Calu3 (cell line): ENCODE data around the gene TRNAU1AP. TPM values are rescaled to one million over a fixed set of nuclear protein-coding genes. Genes with fewer than 3 reads are reported as not detected.

Experiments
- BruUV-seq: library from RNA; stranded (reverse); fragments of 400-500 nt; replicated peaks from 2 replicates; lab custom pipeline; 2021; lab: Mats Ljungman, UMichigan
- CTCF ChIA-PET: fragments of 300-600 bp; sonication (Branson Sonifier 250); formaldehyde crosslinking; loops from one replicate; lab custom pipeline; 2022; ENCODE audit warnings: antibody characterized with exemption; lab: Charles Lee
- DNase-seq: peaks from one replicate; pipeline ENCODE4 v3.0.0; 2022
- H3K27ac Mint-ChIP-seq: one replicate; pipeline ENCODE4 v1.8.0; 2022; ENCODE audit warnings: mixed read lengths; ENCODE audit not compliant: unreplicated experiment
- H3K27me3 Mint-ChIP-seq: one replicate; pipeline ENCODE4 v1.8.0; 2022; ENCODE audit warnings: mixed read lengths; ENCODE audit not compliant: unreplicated experiment
- H3K36me3 Mint-ChIP-seq: one replicate; pipeline ENCODE4 v1.8.0; 2022; ENCODE audit warnings: mild to moderate bottlenecking, moderate library complexity, mixed read lengths; ENCODE audit not compliant: insufficient read depth, unreplicated experiment
- H3K4me1 Mint-ChIP-seq: one replicate; pipeline ENCODE4 v1.8.0; 2022; ENCODE audit warnings: mild to moderate bottlenecking, low read depth, mixed read lengths; ENCODE audit not compliant: unreplicated experiment
- H3K4me3 Mint-ChIP-seq: one replicate; pipeline ENCODE4 v1.8.0; 2022; ENCODE audit warnings: mild to moderate bottlenecking, low read depth, moderate library complexity, mixed read lengths; ENCODE audit not compliant: unreplicated experiment
- H3K9me3 Mint-ChIP-seq: one replicate; pipeline ENCODE4 v1.8.0; 2022; ENCODE audit warnings: low read depth, mixed read lengths; ENCODE audit not compliant: unreplicated experiment
- CTCF ChIP-seq: fragments of 200-600 bp; IDR thresholded peaks from one replicate; pipeline ENCODE4 v1.8.0; 2022; ENCODE audit warnings: antibody characterized with exemption; ENCODE audit not compliant: unreplicated experiment
- intact Hi-C: fragments of 100-400 bp; cut with micrococcal nuclease; formaldehyde crosslinking; loops from one replicate; pipeline ENCODE4 v1.10.0; 2022; ENCODE audit not compliant: unreplicated experiment
- total RNA-seq: library from RNA; stranded (reverse); gene quantifications from 2 replicates; pipeline ENCODE4 v1.2.3, GENCODE V29; 2022

TRNAU1AP gene
- total RNA-seq, 1 experiment from 2014 or later, result 29.9 TPM

GRCh38 chr1:28577738-28578536 lies 25.1 kb downstream of the TRNAU1AP start:
- intact Hi-C loops, result no loop called here
- peak overlapping the region; percentile 73 for H3K27ac Mint-ChIP-seq
- no peak for TF ChIP-seq CTCF
- DNase-seq, result no peak
- no TSS peak for BruUV-seq
- H3K4me1 Mint-ChIP-seq, result peaks cover 27% of the 10 kb centered on the region
- no peaks in the 10 kb centered on the region for H3K27me3 Mint-ChIP-seq
- CTCF ChIA-PET, result no interaction called here
- peaks cover 93% of the 10 kb centered on the region for H3K36me3 Mint-ChIP-seq
- no peak overlapping the region for H3K4me3 Mint-ChIP-seq
- no peaks in the 10 kb centered on the region for H3K9me3 Mint-ChIP-seq

GRCh38 chr1:28578696-28579218 lies 25.9 kb downstream of the TRNAU1AP start:
- Mint-ChIP-seq H3K4me3 (peak overlapping the region; percentile 95), H3K36me3 (peaks cover 92% of the 10 kb centered on the region), H3K4me1 (peaks cover 32% of the 10 kb centered on the region), H3K27me3 (no peaks in the 10 kb centered on the region), H3K27ac (peak overlapping the region; percentile 73), H3K9me3 (no peaks in the 10 kb centered on the region)
- DNase-seq, result no peak
- CTCF ChIA-PET, result interaction anchor here (1.1 to 3.5 kb wide), 2 partner anchors 24 to 63 kb away, joined by 3 to 21 read pairs; no protein-coding TSS in a partner anchor
- TF ChIP-seq CTCF, result no peak
- intact Hi-C loops, result no loop called here
- no TSS peak for BruUV-seq

- TF ChIP-seq CTCF, result no peak
- no peaks in the 10 kb centered on the region for H3K9me3 Mint-ChIP-seq
- intact Hi-C loops, result no loop called here
- H3K36me3 Mint-ChIP-seq, result peaks cover 85% of the 10 kb centered on the region
- CTCF ChIA-PET, result interaction anchor here (1.1 to 3.5 kb wide), 2 partner anchors 23 to 62 kb away, joined by 3 to 21 read pairs; no protein-coding TSS in a partner anchor
- H3K4me1 Mint-ChIP-seq, result peaks cover 32% of the 10 kb centered on the region
- peak overlapping the region; percentile 93 for H3K27ac Mint-ChIP-seq
- DNase-seq, result no peak
- no TSS peak for BruUV-seq
- no peaks in the 10 kb centered on the region for H3K27me3 Mint-ChIP-seq
- H3K4me3 Mint-ChIP-seq, result peak overlapping the region; percentile 95
Measured at GRCh38 chr1:28579401-28579800, 26.5 kb downstream of the TRNAU1AP start.

GRCh38 chr1:28580722-28581530 lies 28.0 kb downstream of the TRNAU1AP start:
- Mint-ChIP-seq H3K27me3 (no peaks in the 10 kb centered on the region), H3K36me3 (peaks cover 75% of the 10 kb centered on the region), H3K4me1 (peaks cover 32% of the 10 kb centered on the region), H3K27ac (peak overlapping the region; percentile 93), H3K9me3 (no peaks in the 10 kb centered on the region), H3K4me3 (peak overlapping the region; percentile 95)
- CTCF ChIA-PET, result interaction anchor here (0.9 to 3.5 kb wide), 4 partner anchors 22 to 75 kb away, joined by 3 to 21 read pairs (median 5); partner anchors contain the start of genes RCC1 and TAF12
- DNase-seq, result peak; percentile 47
- BruUV-seq, result TSS peak; percentile 66
- no peak for TF ChIP-seq CTCF
- intact Hi-C loops, result loop anchor here (5.0 kb wide), 1 partner anchor 74 kb away; the partner anchor contains the start of gene RCC1
